Natural killer cell (primary cell): ENCODE results near the gene NOP9. TPM values are rescaled to one million over a fixed set of nuclear protein-coding genes. Genes with fewer than 3 reads are reported as not detected.

Experiments used
- ATAC-seq, 3 donors: fragments of 150-1000 bp in 2 of 3; fragments of 200-7000 bp in 1 of 3; cut with Tn5 transposase; 1 replicate in 1 of 3; 2 replicates in 2 of 3; pipeline ENCODE4 v1.10.0; 2021; ENCODE audit warnings: mild to moderate bottlenecking in 2 of 3, moderate library complexity in 2 of 3
- DNase-seq, 2 donors: peaks; one replicate each; pipeline versions ENCODE4 v3.0.0 to v3.0.0-alpha.2; 2013 to 2021; ENCODE audit warnings: mixed read lengths in 1 of 2
- H3K27ac ChIP-seq: one replicate; pipeline ENCODE4 v1.5.1; 2013; ENCODE audit warnings: mild to moderate bottlenecking, low read length
- H3K27me3 ChIP-seq: one replicate; pipeline ENCODE4 v1.6.1; 2013; ENCODE audit warnings: low read length; ENCODE audit not compliant: control insufficient read depth, insufficient read depth
- H3K36me3 ChIP-seq: one replicate; pipeline ENCODE4 v1.6.1; 2013; ENCODE audit warnings: low read length; ENCODE audit not compliant: control insufficient read depth, insufficient read depth
- H3K4me1 ChIP-seq: one replicate; pipeline ENCODE4 v1.6.1; 2013; ENCODE audit warnings: low read length; ENCODE audit not compliant: control insufficient read depth, insufficient read depth
- H3K4me3 ChIP-seq: one replicate; pipeline ENCODE4 v1.5.1; 2013; ENCODE audit warnings: low read length
- H3K9me3 ChIP-seq: one replicate; pipeline ENCODE4 v1.6.1; 2013; ENCODE audit warnings: low read length; ENCODE audit not compliant: control insufficient read depth, insufficient read depth
- H3K27ac Mint-ChIP-seq, 2 donors: one replicate each; pipeline ENCODE4 v1.8.0; 2022; ENCODE audit warnings: mild to moderate bottlenecking in 2 of 2, mixed read lengths in 2 of 2, moderate library complexity in 1 of 2
- H3K27me3 Mint-ChIP-seq, 2 donors: one replicate each; pipeline ENCODE4 v1.8.0; 2022; ENCODE audit warnings: low read depth in 2 of 2, mixed read lengths in 2 of 2
- H3K36me3 Mint-ChIP-seq: one replicate; pipeline ENCODE4 v1.8.0; 2022; ENCODE audit warnings: mixed read lengths
- H3K4me1 Mint-ChIP-seq, 2 donors: one replicate each; pipeline ENCODE4 v1.8.0; 2022; ENCODE audit warnings: mixed read lengths in 2 of 2
- H3K4me3 Mint-ChIP-seq: one replicate; pipeline ENCODE4 v1.8.0; 2022; ENCODE audit warnings: mild to moderate bottlenecking, moderate library complexity, mixed read lengths
- H3K9me3 Mint-ChIP-seq, 2 donors: one replicate each; pipeline ENCODE4 v1.8.0; 2022; ENCODE audit warnings: mixed read lengths in 2 of 2
- WGBS: methylation state at CpG from one replicate; pipeline ENCODE4 v1.1.7; 2013; ENCODE audit warnings: missing lambda C conversion rate; ENCODE audit not compliant: insufficient coverage; 5-methylcytosine and 5-hydroxymethylcytosine counted together
- intact Hi-C: fragments of 100-400 bp; cut with micrococcal nuclease; formaldehyde crosslinking; loops from one replicate; pipeline ENCODE4 v1.14.2; 2022
- total RNA-seq, 4 donors: library from RNA; stranded (reverse); fragments of 120-200 nt in 1 of 4; gene quantifications; one replicate each; pipeline versions ENCODE4 v1.2.3 to v1.2.4, GENCODE V29; 2013 to 2022
- TF ChIP-seq, protein P1 (sequence below): fragments of 200-600 bp; IDR thresholded peaks from one replicate; pipeline ENCODE4 v1.8.0; 2022; ENCODE audit warnings: antibody characterized with exemption

The NOP9 gene
- total RNA-seq, 3 donors from 2014 or later (not counting 1 experiment from before 2014, with no cell fraction given) = 34.9 to 47.8 (median 39.2) TPM

DNA sequence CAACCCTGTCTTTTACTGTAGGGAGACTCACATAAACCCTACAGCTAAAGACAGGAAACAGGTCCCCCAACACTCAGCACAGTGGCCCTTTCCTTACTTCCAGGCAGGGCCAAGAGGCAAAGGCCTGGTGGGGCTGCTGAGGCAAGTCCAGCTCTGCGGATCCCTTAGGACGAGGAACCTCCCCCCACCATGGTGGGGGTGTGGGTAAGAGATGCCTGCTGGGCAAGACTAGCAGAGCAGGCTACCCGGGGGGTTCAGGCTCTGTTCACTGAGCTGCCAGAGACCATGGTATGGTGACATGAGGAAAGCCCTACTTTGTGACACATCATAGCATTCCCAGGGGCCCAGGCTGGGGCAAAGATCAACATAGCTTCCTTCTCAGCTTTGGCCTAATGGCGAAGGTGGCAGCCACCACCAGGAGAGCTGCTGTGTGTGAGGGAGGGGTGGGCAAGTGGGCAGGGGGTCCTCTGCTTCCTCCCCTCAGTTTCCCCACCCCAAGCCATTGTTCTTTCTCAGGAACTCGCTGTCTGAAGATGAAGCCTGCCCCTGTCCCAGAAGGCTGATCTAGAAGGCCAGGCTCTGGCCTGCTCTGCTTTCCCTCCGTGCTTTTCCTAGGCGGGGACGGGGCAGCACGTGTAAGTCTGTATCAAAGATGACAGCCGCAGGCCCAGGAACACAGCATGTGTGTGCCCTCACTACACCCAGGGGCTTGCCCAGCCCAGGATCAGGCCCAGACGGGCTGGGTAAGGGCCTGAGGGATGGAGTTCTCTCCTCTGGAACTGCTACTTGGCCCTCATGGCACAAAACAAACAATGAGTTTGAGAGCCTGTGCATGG lies 47.1 kb upstream of the NOP9 start:
- peaks cover 4 to 8% of the 10 kb centered on the region in 2 donors for H3K4me1 Mint-ChIP-seq
- WGBS = 95% methylated on average over 8 of the region's 11 CpGs
- no peak for ATAC-seq

DNA sequence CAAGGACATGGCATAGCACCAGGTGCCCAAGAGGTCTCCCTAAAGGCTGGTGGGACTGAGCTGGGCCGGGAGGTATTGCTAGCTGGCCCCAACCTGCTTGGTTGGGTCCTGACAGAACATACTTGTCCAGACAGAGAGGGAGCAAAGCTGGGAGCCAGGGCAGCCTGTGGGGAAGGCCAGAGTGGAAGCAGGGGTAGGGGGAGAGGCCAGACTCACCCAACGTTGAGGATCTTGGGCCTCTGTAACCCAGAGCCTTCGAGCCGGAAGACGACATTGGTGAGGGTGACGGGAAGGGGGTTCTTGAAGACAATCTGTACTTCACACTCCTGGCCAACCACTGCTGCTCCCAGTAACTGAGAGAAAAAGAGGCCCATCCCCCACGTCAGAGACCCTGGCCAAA lies 45.7 kb upstream of the NOP9 start:
- Mint-ChIP-seq H3K27me3 (no peaks in the 10 kb centered on the region), H3K4me1 (no peaks in the 10 kb centered on the region), H3K4me3 (no peak overlapping the region), H3K9me3 (no peaks in the 10 kb centered on the region), H3K27ac (no peak overlapping the region), H3K36me3 (no peaks in the 10 kb centered on the region)
- TF ChIP-seq, protein P1, sequence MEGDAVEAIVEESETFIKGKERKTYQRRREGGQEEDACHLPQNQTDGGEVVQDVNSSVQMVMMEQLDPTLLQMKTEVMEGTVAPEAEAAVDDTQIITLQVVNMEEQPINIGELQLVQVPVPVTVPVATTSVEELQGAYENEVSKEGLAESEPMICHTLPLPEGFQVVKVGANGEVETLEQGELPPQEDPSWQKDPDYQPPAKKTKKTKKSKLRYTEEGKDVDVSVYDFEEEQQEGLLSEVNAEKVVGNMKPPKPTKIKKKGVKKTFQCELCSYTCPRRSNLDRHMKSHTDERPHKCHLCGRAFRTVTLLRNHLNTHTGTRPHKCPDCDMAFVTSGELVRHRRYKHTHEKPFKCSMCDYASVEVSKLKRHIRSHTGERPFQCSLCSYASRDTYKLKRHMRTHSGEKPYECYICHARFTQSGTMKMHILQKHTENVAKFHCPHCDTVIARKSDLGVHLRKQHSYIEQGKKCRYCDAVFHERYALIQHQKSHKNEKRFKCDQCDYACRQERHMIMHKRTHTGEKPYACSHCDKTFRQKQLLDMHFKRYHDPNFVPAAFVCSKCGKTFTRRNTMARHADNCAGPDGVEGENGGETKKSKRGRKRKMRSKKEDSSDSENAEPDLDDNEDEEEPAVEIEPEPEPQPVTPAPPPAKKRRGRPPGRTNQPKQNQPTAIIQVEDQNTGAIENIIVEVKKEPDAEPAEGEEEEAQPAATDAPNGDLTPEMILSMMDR = no peak
- DNase-seq (no peak), ATAC-seq (no peak)
- H3K27ac ChIP-seq = no peak overlapping the region
- peaks cover 5% of the 10 kb centered on the region for H3K36me3 ChIP-seq
- H3K4me3 ChIP-seq = no peak overlapping the region
- H3K9me3 ChIP-seq = no peaks in the 10 kb centered on the region
- H3K4me1 ChIP-seq = no peaks in the 10 kb centered on the region
- 91% methylated on average over 5 of the region's 7 CpGs for WGBS
- intact Hi-C loops = no loop called here
- no peaks in the 10 kb centered on the region for H3K27me3 ChIP-seq

More for the DNA sequence above, 47.1 kb upstream of the NOP9 start:
- intact Hi-C loops = no loop called here
- H3K36me3 ChIP-seq = peaks cover 3% of the 10 kb centered on the region
- Mint-ChIP-seq H3K36me3 (no peaks in the 10 kb centered on the region), H3K9me3 (no peaks in the 10 kb centered on the region), H3K27me3 (no peaks in the 10 kb centered on the region), H3K27ac (no peak overlapping the region), H3K4me3 (no peak overlapping the region)
- H3K9me3 ChIP-seq = no peaks in the 10 kb centered on the region
- H3K27ac ChIP-seq = no peak overlapping the region
- H3K27me3 ChIP-seq = no peaks in the 10 kb centered on the region
- no peaks in the 10 kb centered on the region for H3K4me1 ChIP-seq
- TF ChIP-seq, protein P1 = no peak
- no peak for DNase-seq
- H3K4me3 ChIP-seq = no peak overlapping the region

DNA sequence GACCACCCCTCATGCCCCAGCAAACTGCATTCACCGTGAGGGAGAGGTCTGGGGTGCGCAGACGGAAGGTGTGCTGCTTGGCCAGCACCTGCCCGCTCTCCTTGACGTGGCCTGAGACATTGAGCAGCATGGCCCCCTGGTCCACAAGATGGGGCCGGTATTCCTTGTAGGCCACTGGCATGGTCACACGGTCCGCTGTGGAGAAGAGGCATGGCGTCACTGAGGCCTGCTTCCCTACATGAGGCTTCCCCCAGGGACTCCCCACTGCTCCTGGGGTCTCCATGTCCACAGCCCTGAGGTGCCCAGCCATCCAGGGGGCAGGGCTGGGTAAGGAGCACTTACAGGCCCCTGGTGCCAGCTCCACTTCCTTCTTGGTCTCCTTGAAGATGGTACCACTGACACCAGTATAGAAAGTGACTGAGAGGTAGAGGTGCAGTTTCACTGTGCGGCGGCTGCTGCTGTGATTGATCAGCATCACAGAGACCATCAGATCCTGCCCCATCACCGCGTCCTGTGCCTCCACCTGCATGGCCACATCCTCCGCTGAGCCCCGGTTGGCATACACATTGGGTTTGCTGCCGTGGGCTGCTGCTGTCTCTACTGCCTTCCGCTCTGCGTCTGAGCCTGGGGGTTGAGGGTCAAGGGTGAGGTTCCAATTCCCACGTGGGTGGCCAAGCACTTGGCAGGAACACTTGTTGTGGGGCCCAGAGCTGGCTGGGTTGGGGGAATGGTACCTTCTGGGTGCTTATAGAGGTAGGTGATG lies 44.8 kb upstream of the NOP9 start:
- no peaks in the 10 kb centered on the region for H3K27me3 ChIP-seq
- intact Hi-C loops = no loop called here
- peaks cover 6% of the 10 kb centered on the region for H3K36me3 ChIP-seq
- no peak overlapping the region for H3K4me3 ChIP-seq
- H3K9me3 ChIP-seq = no peaks in the 10 kb centered on the region
- no peaks in the 10 kb centered on the region for H3K36me3 Mint-ChIP-seq
- WGBS = 97% methylated on average over 19 of the region's 19 CpGs
- no peaks in the 10 kb centered on the region for H3K4me1 Mint-ChIP-seq
- DNase-seq = no peak
- ATAC-seq = no peak
- no peaks in the 10 kb centered on the region for H3K27me3 Mint-ChIP-seq
- H3K4me3 Mint-ChIP-seq = no peak overlapping the region
- TF ChIP-seq, protein P1 = no peak
- H3K4me1 ChIP-seq = no peaks in the 10 kb centered on the region
- H3K27ac ChIP-seq = no peak overlapping the region
- H3K9me3 Mint-ChIP-seq = no peaks in the 10 kb centered on the region
- H3K27ac Mint-ChIP-seq = no peak overlapping the region
